ENCODE measurements around the gene TCEAL6. TPM values are rescaled to one million over a fixed set of nuclear protein-coding genes. Genes with fewer than 3 reads are reported as not detected.
"Not testable (repeated sequence)": the region's sequence is repeated elsewhere in the genome, so short reads cannot be mapped to it uniquely, and the experiment has no call there.

The TCEAL6 gene
- total and polyA plus RNA-seq, 2 donors (not counting 3 experiments of a cell fraction or from before 2014, with no cell fraction given) = not detected

DNA sequence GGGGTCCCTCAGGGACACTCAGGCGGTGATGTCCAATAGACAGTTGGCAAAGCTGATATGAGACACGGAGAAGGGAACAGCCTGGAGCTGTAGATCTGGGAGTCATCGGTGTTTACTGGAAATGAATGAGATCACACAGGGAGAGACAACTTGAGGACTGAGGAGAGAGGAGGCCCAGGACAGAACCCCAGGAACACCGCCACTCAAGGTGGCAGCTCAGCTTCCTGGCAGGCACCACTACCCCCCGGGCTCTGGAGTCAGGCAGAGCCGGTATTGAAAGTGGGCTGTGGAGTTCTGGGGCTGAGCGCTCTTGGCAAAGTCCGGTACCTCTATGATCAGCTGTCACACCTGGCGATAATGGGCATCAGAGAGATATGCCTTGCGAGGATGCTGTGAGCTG, 17.3 kb downstream of the TCEAL6 start:
- DNase-seq (ENCODE audit: low read depth, low spot score); dilution Hi-C loops (cut with MboI; ENCODE audit: extremely low pct_ligation_motif_present, low sequenced_read_pairs); intact Hi-C loops (cut with micrococcal nuclease); BruUV-seq (replicated peaks); H3K27ac ChIP-seq (ENCODE audit: insufficient read depth, low read depth, low read length); FAIRE-seq; POLR2A ChIA-PET; H3K9ac ChIP-seq (replicated peaks; ENCODE audit: extremely low read depth, insufficient read depth, low read length); H4K20me1 ChIP-seq (replicated peaks; ENCODE audit: control insufficient read depth, extremely low read depth, insufficient read depth, low read length); H3K79me2 ChIP-seq (ENCODE audit: control insufficient read depth, insufficient read depth, low read length); H3K4me2 ChIP-seq (ENCODE audit: insufficient read depth, low read length); H2AFZ ChIP-seq (ENCODE audit: low read depth, low read length); H3K9me1 ChIP-seq (replicated peaks; ENCODE audit: control insufficient read depth, extremely low read depth, insufficient read depth, low read length); H3K4me3 ChIP-seq (replicated peaks in 1 of 3; ENCODE audit: insufficient read depth in 1 of 3, low read depth in 1 of 3, low read length in 3 of 3); CTCF ChIA-PET; H3K36me3 ChIP-seq (ENCODE audit: control insufficient read depth in 2 of 2, extremely low read depth in 1 of 2, insufficient read depth in 2 of 2, low read length in 2 of 2); H3K9me3 ChIP-seq (replicated peaks; ENCODE audit: control insufficient read depth, insufficient read depth, low read length); H3K4me1 ChIP-seq (ENCODE audit: control insufficient read depth, extremely low read depth, insufficient read depth, low read length): not testable (repeated sequence)
- peaks cover 2 to 12% of the 10 kb centered on the region in 2 experiments for H3K27me3 ChIP-seq (ENCODE audit: control insufficient read depth in 2 of 2, insufficient read depth in 2 of 2, low read length in 2 of 2)

DNA sequence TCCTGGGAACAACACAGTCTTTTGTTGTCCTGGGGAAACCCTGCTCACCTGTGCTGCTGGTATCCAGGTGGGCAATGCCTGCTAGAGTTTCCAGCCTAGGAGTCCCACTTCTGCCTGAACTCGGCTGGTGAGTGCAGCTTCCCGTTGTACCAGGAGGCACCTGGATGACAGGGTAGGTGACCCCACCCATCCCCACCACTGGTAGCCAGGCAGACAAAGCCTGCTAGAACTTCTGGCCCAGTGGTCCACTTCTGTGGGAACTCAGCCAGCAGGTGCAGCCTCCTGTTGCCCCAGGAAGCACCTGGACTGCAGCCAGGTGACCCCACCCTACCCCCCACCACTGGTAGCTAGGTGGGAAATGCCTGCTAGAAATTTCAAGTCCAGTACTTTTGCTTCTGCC, 26.5 kb downstream of the TCEAL6 start:
- TF ChIP-seq POLR2A (IDR thresholded peaks at IDR 0.05; ENCODE audit: low read depth, low read length) = no peak
- no peak for TF ChIP-seq EZH2 (IDR thresholded peaks at IDR 0.05; ENCODE audit: borderline replicate concordance, low read depth, low read length, severe bottlenecking)
- TF ChIP-seq, protein P1, sequence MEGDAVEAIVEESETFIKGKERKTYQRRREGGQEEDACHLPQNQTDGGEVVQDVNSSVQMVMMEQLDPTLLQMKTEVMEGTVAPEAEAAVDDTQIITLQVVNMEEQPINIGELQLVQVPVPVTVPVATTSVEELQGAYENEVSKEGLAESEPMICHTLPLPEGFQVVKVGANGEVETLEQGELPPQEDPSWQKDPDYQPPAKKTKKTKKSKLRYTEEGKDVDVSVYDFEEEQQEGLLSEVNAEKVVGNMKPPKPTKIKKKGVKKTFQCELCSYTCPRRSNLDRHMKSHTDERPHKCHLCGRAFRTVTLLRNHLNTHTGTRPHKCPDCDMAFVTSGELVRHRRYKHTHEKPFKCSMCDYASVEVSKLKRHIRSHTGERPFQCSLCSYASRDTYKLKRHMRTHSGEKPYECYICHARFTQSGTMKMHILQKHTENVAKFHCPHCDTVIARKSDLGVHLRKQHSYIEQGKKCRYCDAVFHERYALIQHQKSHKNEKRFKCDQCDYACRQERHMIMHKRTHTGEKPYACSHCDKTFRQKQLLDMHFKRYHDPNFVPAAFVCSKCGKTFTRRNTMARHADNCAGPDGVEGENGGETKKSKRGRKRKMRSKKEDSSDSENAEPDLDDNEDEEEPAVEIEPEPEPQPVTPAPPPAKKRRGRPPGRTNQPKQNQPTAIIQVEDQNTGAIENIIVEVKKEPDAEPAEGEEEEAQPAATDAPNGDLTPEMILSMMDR (IDR thresholded peaks at IDR 0.05; ENCODE audit: extremely low read depth in 1 of 2, insufficient read depth in 1 of 2, low read depth in 1 of 2, low read length in 2 of 2) = no peak
- TF ChIP-seq JUN (IDR thresholded peaks at IDR 0.05; ENCODE audit: borderline replicate concordance, insufficient read depth, insufficient read length, low read depth) = no peak
- ChIA-PET POLR2A (no interaction called here), CTCF (no interaction called here)
- no peaks in the 10 kb centered on the region for H3K9me1 ChIP-seq (replicated peaks; ENCODE audit: control insufficient read depth, extremely low read depth, insufficient read depth, low read length)
- dilution Hi-C loops (cut with MboI; ENCODE audit: extremely low pct_ligation_motif_present, low sequenced_read_pairs) = no loop called here
- no peaks in the 10 kb centered on the region for H3K4me1 ChIP-seq (ENCODE audit: control insufficient read depth, extremely low read depth, insufficient read depth, low read length)
- intact Hi-C loops (cut with micrococcal nuclease) = no loop called here
- FAIRE-seq (no peak), DNase-seq (ENCODE audit: low read depth, low spot score) (no peak)
- H4K20me1 ChIP-seq (replicated peaks; ENCODE audit: control insufficient read depth, extremely low read depth, insufficient read depth, low read length) = no peaks in the 10 kb centered on the region
- no peak overlapping the region for H3K4me3 ChIP-seq (replicated peaks in 1 of 3; ENCODE audit: insufficient read depth in 1 of 3, low read depth in 1 of 3, low read length in 3 of 3)
- no peak overlapping the region for H3K9ac ChIP-seq (replicated peaks; ENCODE audit: extremely low read depth, insufficient read depth, low read length)
- no peaks in the 10 kb centered on the region for H3K36me3 ChIP-seq (ENCODE audit: control insufficient read depth in 2 of 2, extremely low read depth in 1 of 2, insufficient read depth in 2 of 2, low read length in 2 of 2)
- no peaks in the 10 kb centered on the region for H3K79me2 ChIP-seq (ENCODE audit: control insufficient read depth, insufficient read depth, low read length)
- H3K27me3 ChIP-seq (ENCODE audit: control insufficient read depth in 2 of 2, insufficient read depth in 2 of 2, low read length in 2 of 2) = no peaks in the 10 kb centered on the region
- H3K27ac ChIP-seq (ENCODE audit: insufficient read depth, low read depth, low read length) = no peak overlapping the region
- no peaks in the 10 kb centered on the region for H3K9me3 ChIP-seq (replicated peaks; ENCODE audit: control insufficient read depth, insufficient read depth, low read length)
- no TSS peak for BruUV-seq (replicated peaks)
- H2AFZ ChIP-seq (ENCODE audit: low read depth, low read length) = no peak overlapping the region
- H3K4me2 ChIP-seq (ENCODE audit: insufficient read depth, low read length) = no peak overlapping the region

All from endothelial cell of umbilical vein (primary cell).